Liver (tissue), 9 donors: ENCODE data around the gene IGHMBP2. TPM values are rescaled to one million over a fixed set of nuclear protein-coding genes. Genes with fewer than 3 reads are reported as not detected.

Experiments used
- DNase-seq: peaks from one replicate; pipeline ENCODE4 v3.0.0-alpha.2; 2017; ENCODE audit warnings: low spot score
- H3K27ac ChIP-seq, 2 donors: one replicate each; pipeline ENCODE4 v1.7.0; 2013; ENCODE audit warnings: inconsistent platforms in 2 of 2, low read length in 2 of 2, control low read depth in 1 of 2, low read depth in 1 of 2, mild to moderate bottlenecking in 1 of 2
- H3K27me3 ChIP-seq, 4 donors: one replicate each; pipeline versions ENCODE4 v1.6.1 to v1.7.0; 2013; ENCODE audit warnings: low read length in 3 of 4, inconsistent platforms in 1 of 4, mild to moderate bottlenecking in 1 of 4, moderate library complexity in 1 of 4; ENCODE audit not compliant: control insufficient read depth in 4 of 4, insufficient read depth in 4 of 4
- H3K36me3 ChIP-seq, 4 donors: one replicate each; pipeline versions ENCODE4 v1.6.1 to v1.7.0; 2013; ENCODE audit warnings: low read length in 3 of 4, mild to moderate bottlenecking in 3 of 4, low read depth in 1 of 4, moderate library complexity in 1 of 4; ENCODE audit not compliant: control insufficient read depth in 4 of 4, insufficient read depth in 3 of 4
- H3K4me1 ChIP-seq, 4 donors: one replicate each; pipeline versions ENCODE4 v1.6.1 to v1.7.0; 2013; ENCODE audit warnings: low read length in 3 of 4, mild to moderate bottlenecking in 3 of 4, moderate library complexity in 1 of 4; ENCODE audit not compliant: control insufficient read depth in 4 of 4, insufficient read depth in 4 of 4
- H3K4me3 ChIP-seq, 3 donors: one replicate each; pipeline versions ENCODE4 v1.6.1 to v1.7.0; 2013; ENCODE audit warnings: low read length in 3 of 3, control low read depth in 1 of 3, low read depth in 1 of 3, mild to moderate bottlenecking in 1 of 3
- H3K9ac ChIP-seq, 2 donors: one replicate each; pipeline ENCODE4 v1.7.0; 2013; ENCODE audit warnings: low read length in 2 of 2, mild to moderate bottlenecking in 2 of 2, moderate library complexity in 2 of 2, control low read depth in 1 of 2, low read depth in 1 of 2
- H3K9me3 ChIP-seq, 4 donors: one replicate each; pipeline versions ENCODE4 v1.6.1 to v1.7.0; 2013; ENCODE audit warnings: low read length in 3 of 4; ENCODE audit not compliant: control insufficient read depth in 4 of 4
- ATF3 ChIP-seq: IDR thresholded peaks from 2 replicates; pipeline ENCODE4 v1.6.1; 2016; ENCODE audit warnings: antibody characterized with exemption
- CTCF ChIP-seq: fragments of 150-350 bp; IDR thresholded peaks from 2 replicates; pipeline ENCODE4 v1.5.1; 2017; ENCODE audit warnings: improper control_type of control experiment, low read depth, low read length; ENCODE audit not compliant: missing input control
- EGR1 ChIP-seq, 2 donors: IDR thresholded peaks; 2 replicates each; pipeline ENCODE4 v1.6.1; 2016 to 2018; ENCODE audit warnings: antibody characterized with exemption in 2 of 2, low read depth in 2 of 2
- FOXA1 ChIP-seq: IDR thresholded peaks from 2 replicates; pipeline ENCODE4 v1.6.1; 2016; ENCODE audit warnings: antibody characterized with exemption
- GABPA ChIP-seq, 2 donors: IDR thresholded peaks in 1 of 2; conservative IDR thresholded peaks in 1 of 2; 2 replicates each; pipeline ENCODE4 v1.6.1; 2016; ENCODE audit warnings: antibody characterized with exemption in 2 of 2, mild to moderate bottlenecking in 1 of 2, moderate library complexity in 1 of 2
- HNF4A ChIP-seq, 2 donors: conservative IDR thresholded peaks; 2 replicates each; pipeline ENCODE4 v1.6.1; 2016; ENCODE audit warnings: antibody characterized with exemption in 2 of 2, mild to moderate bottlenecking in 2 of 2
- HNF4G ChIP-seq: IDR thresholded peaks from 2 replicates; pipeline ENCODE4 v1.6.1; 2016; ENCODE audit warnings: antibody characterized with exemption
- JUND ChIP-seq, 2 donors: IDR thresholded peaks; 2 replicates each; pipeline ENCODE4 v1.6.1; 2016; ENCODE audit warnings: antibody characterized with exemption in 2 of 2
- MAX ChIP-seq: IDR thresholded peaks from 2 replicates; pipeline ENCODE4 v1.6.1; 2016; ENCODE audit warnings: antibody characterized with exemption
- NR2F2 ChIP-seq: IDR thresholded peaks from 2 replicates; pipeline ENCODE4 v1.6.1; 2016; ENCODE audit warnings: antibody characterized with exemption
- RAD21 ChIP-seq, 2 donors: IDR thresholded peaks; 2 replicates each; pipeline ENCODE4 v1.6.1; 2016; ENCODE audit warnings: antibody characterized with exemption in 2 of 2, mild to moderate bottlenecking in 2 of 2
- RXRA ChIP-seq, 2 donors: IDR thresholded peaks; 2 replicates each; pipeline ENCODE4 v1.6.1; 2017 to 2018; ENCODE audit warnings: antibody characterized with exemption in 2 of 2, mild to moderate bottlenecking in 1 of 2
- SP1 ChIP-seq: IDR thresholded peaks from 2 replicates; pipeline ENCODE4 v1.6.1; 2018; ENCODE audit warnings: antibody characterized with exemption, mild to moderate bottlenecking
- TAF1 ChIP-seq: conservative IDR thresholded peaks from 2 replicates; pipeline ENCODE4 v1.6.1; 2016; ENCODE audit warnings: antibody characterized with exemption, mild to moderate bottlenecking
- ZBTB33 ChIP-seq: IDR thresholded peaks from 2 replicates; pipeline ENCODE4 v1.6.1; 2016; ENCODE audit warnings: antibody characterized with exemption
- WGBS: extraction: QIAGEN DNeasy Blood & Tissue Kit; methylation state at CpG from one replicate; pipeline ENCODE4 v1.1.7; 2013; 5-methylcytosine and 5-hydroxymethylcytosine counted together
- polyA plus RNA-seq, 2 donors: library from polyadenylated mRNA; stranded (reverse) in 1 of 2; unstranded in 1 of 2; fragments of 200-250 nt in 1 of 2; fragments of >200 nt in 1 of 2; fragmentation: Nextera tagmentation in 1 of 2; extraction: Ambion mirVana in 1 of 2; gene quantifications; one replicate each; pipeline versions ENCODE4 v1.2.1 to v1.2.3, GENCODE V29; 2013 to 2015
- total RNA-seq, 2 donors: library from RNA; depleted of rRNA; stranded (reverse); fragments of >200 nt; gene quantifications; one replicate each; pipeline ENCODE4 v1.2.3, GENCODE V29; 2014
- donor health status: healthy.
- donor health status: healthy.
- donor health status: healthy.
- donor health status: healthy.
- donor health status: healthy.

Gene IGHMBP2
- total and polyA plus RNA-seq, 4 donors = 5.7 to 14.0 (median 7.0) TPM

DNA sequence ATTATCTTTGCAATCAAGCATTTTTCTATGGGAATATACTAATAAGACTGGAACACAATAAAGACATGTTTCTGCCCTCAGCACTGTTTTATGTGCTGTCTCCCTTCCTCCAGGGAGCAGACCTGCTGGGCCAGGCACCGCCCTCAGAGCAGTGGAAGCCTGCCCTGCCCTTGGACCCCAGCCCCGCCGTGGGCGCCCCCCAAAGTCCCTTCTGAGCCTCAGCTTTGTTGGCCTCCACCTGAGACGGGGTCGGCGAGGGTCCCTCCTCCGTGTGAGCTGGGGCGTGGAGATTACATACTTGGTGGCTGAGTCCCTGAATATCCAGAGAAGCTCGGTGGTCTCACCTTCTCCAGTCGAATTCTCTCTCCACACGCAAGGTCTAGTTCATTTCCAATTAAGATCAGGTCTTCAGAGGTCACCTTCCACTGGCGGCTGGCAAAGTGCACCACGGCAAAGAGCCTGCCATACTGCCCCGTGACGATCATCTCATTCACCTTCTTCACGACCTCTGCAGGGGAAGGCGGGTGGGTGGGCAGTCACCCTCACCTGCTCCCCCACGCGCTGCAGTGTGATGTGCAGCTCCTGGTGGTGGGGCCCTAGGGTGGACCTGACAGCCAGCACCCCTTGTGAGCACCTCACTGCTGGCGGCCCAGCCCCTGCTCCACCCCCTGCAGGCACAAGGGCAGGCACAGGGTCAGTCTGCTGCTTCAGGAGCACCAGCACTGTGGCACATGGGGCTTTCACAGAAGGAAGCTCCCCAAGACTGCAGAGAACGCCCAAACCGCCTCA lies 7.3 kb upstream of the IGHMBP2 start:
- no peak for DNase-seq

GRCh38 chr11:68897441-68897840 lies 6.2 kb upstream of the IGHMBP2 start:
- H3K9me3 ChIP-seq = no peaks in the 10 kb centered on the region
- peaks cover 0 to 6% (median 2%) of the 10 kb centered on the region in 4 donors for H3K4me1 ChIP-seq
- H3K27me3 ChIP-seq = no peaks in the 10 kb centered on the region
- TF ChIP-seq ZBTB33 (no peak), TAF1 (no peak), ATF3 (no peak), RXRA (IDR thresholded peaks at IDR 0.05) (no peak), HNF4A (conservative IDR thresholded peaks at IDR 0.05) (no peak), EGR1 (IDR thresholded peaks at IDR 0.05; ENCODE audit: low read depth in 2 of 2) (no peak), SP1 (no peak), NR2F2 (no peak), JUND (IDR thresholded peaks at IDR 0.05) (no peak), RAD21 (IDR thresholded peaks at IDR 0.05) (no peak), FOXA1 (no peak)
- no peak overlapping the region for H3K9ac ChIP-seq
- WGBS = 94% methylated on average over 9 of the region's 9 CpGs
- DNase-seq = no peak
- H3K4me3 ChIP-seq = no peak overlapping the region
- H3K27ac ChIP-seq = no peak overlapping the region
- peaks cover 4 to 59% (median 36%) of the 10 kb centered on the region in 4 donors for H3K36me3 ChIP-seq

More for the DNA sequence above, 7.3 kb upstream of the IGHMBP2 start:
- H3K4me1 ChIP-seq = peaks cover 0 to 6% (median 5%) of the 10 kb centered on the region in 4 donors
- no peak overlapping the region for H3K9ac ChIP-seq
- no peak for TF ChIP-seq JUND (IDR thresholded peaks at IDR 0.05)
- no peak for TF ChIP-seq MAX
- TF ChIP-seq ATF3 = no peak
- TF ChIP-seq FOXA1 = no peak
- no peak for TF ChIP-seq CTCF
- TF ChIP-seq GABPA (IDR thresholded peaks at IDR 0.05 in 1 of 2, conservative IDR thresholded peaks at IDR 0.05 in 1 of 2) = no peak
- TF ChIP-seq HNF4A (conservative IDR thresholded peaks at IDR 0.05) = no peak
- no peak for TF ChIP-seq RXRA (IDR thresholded peaks at IDR 0.05)
- TF ChIP-seq HNF4G = no peak
- no peak overlapping the region for H3K27ac ChIP-seq
- 95% methylated on average over 23 of the region's 23 CpGs for WGBS
- H3K9me3 ChIP-seq = no peaks in the 10 kb centered on the region
- peaks cover 4 to 62% (median 36%) of the 10 kb centered on the region in 4 donors for H3K36me3 ChIP-seq
- H3K27me3 ChIP-seq = no peaks in the 10 kb centered on the region
- H3K4me3 ChIP-seq = no peak overlapping the region
